HG03342 (cell line): Measurements from ENCODE around the gene MUSK.
A peak's percentile ranks its signal among the peaks of the same experiment; 100 is the strongest.
"Not testable (repeated sequence)": the region's sequence is repeated elsewhere in the genome, so short reads cannot be mapped to it uniquely, and the experiment has no call there.

ENCODE experiments used
- ATAC-seq: cut with Tn5 transposase; IDR thresholded peaks from one replicate; pipeline ENCODE4 v1.9.1; 2021; ENCODE audit warnings: mild to moderate bottlenecking, moderate library complexity; ENCODE audit not compliant: unreplicated experiment

MUSK gene

GRCh38 chr9:110808599-110808980 lies 140.0 kb downstream of the MUSK start:
- peak; percentile 92 for ATAC-seq

GRCh38 chr9:110809038-110809595 lies 140.5 kb downstream of the MUSK start:
- peak; percentile 55 for ATAC-seq

- ATAC-seq = no peak
Measured at GRCh38 chr9:110810262-110810976, 141.8 kb downstream of the MUSK start.

GRCh38 chr9:110812886-110813285 lies 144.3 kb downstream of the MUSK start:
- ATAC-seq = no peak

- ATAC-seq = no peak
Measured at GRCh38 chr9:110814159-110814558, 145.6 kb downstream of the MUSK start.

GRCh38 chr9:110815361-110815760 lies 146.8 kb downstream of the MUSK start:
- no peak for ATAC-seq

GRCh38 chr9:110820381-110820780 lies 151.8 kb downstream of the MUSK start:
- no peak for ATAC-seq

GRCh38 chr9:110821064-110821463 lies 152.5 kb downstream of the MUSK start:
- ATAC-seq = peak; percentile 97

GRCh38 chr9:110825129-110825528 lies 156.5 kb downstream of the MUSK start:
- ATAC-seq = not testable (repeated sequence)

GRCh38 chr9:110825950-110826349 lies 157.4 kb downstream of the MUSK start:
- no peak for ATAC-seq

- ATAC-seq = not testable (repeated sequence)
Measured at GRCh38 chr9:110826400-110826799, 157.8 kb downstream of the MUSK start.

- no peak for ATAC-seq
Measured at GRCh38 chr9:110828264-110828663, 159.7 kb downstream of the MUSK start.

GRCh38 chr9:110830495-110830894 lies 161.9 kb downstream of the MUSK start:
- no peak for ATAC-seq

GRCh38 chr9:110832926-110833325 lies 164.3 kb downstream of the MUSK start:
- ATAC-seq = no peak

- no peak for ATAC-seq
Measured at GRCh38 chr9:110835404-110835803, 166.8 kb downstream of the MUSK start.

GRCh38 chr9:110835859-110836271 lies 167.3 kb downstream of the MUSK start:
- ATAC-seq = no peak

- ATAC-seq = no peak
Measured at GRCh38 chr9:110837401-110838005, 168.9 kb downstream of the MUSK start.

- ATAC-seq = no peak
Measured at GRCh38 chr9:110842169-110842568, 173.6 kb downstream of the MUSK start.

GRCh38 chr9:110842986-110843385 lies 174.4 kb downstream of the MUSK start:
- ATAC-seq = no peak

- no peak for ATAC-seq
Measured at GRCh38 chr9:110844121-110844520, 175.5 kb downstream of the MUSK start.

GRCh38 chr9:110846215-110846614 lies 177.6 kb downstream of the MUSK start:
- no peak for ATAC-seq

- no peak for ATAC-seq
Measured at GRCh38 chr9:110847671-110848070, 179.1 kb downstream of the MUSK start.
